ENCODE data around the gene GRIN2C. TPM values are rescaled to one million over a fixed set of nuclear protein-coding genes. Genes with fewer than 3 reads are reported as not detected.

The GRIN2C gene
- total and polyA plus RNA-seq, 2 donors (not counting 1 experiment from before 2014, with no cell fraction given): 0.01 to 0.50 TPM

DNA sequence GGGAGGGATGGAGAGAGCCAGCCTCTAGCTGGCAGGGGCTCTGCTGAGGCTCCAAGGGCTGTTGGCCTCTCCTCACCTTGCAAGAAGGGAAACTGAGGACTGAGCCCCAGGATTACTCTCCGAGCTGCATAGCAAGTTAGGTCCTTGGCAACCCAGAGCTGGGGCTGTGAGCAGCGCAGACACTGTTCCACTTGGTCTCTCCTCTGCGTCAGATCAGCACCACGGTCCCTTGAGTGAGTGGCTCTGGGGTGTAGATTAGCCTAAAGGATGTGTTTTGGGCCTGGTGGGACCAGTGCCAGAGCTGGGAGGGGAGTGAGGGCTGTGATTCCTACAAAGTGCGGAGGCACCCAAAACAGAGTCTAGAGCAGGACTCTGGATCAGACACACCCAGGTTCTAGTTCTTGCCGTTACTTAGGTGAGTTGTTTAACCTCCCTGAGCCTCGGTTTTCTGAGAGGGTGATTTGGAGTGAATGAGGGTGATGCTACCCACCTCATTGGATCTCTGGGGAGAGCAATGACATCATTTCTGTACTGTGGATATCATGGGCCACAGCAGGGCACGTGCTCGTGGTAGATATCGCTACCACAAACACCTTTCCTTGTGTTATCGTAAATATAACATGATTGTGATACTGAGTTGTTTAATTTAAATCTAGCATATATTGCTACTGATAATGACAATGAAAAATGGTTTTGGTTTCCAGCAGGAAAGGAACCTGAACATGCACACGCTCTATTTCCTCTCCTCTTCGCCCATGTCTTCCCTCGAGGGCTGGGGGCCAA is 41.9 kb upstream of the GRIN2C start:
- TF ChIP-seq, protein P1, sequence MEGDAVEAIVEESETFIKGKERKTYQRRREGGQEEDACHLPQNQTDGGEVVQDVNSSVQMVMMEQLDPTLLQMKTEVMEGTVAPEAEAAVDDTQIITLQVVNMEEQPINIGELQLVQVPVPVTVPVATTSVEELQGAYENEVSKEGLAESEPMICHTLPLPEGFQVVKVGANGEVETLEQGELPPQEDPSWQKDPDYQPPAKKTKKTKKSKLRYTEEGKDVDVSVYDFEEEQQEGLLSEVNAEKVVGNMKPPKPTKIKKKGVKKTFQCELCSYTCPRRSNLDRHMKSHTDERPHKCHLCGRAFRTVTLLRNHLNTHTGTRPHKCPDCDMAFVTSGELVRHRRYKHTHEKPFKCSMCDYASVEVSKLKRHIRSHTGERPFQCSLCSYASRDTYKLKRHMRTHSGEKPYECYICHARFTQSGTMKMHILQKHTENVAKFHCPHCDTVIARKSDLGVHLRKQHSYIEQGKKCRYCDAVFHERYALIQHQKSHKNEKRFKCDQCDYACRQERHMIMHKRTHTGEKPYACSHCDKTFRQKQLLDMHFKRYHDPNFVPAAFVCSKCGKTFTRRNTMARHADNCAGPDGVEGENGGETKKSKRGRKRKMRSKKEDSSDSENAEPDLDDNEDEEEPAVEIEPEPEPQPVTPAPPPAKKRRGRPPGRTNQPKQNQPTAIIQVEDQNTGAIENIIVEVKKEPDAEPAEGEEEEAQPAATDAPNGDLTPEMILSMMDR (conservative IDR thresholded peaks at IDR 0.05 in 1 of 2, IDR thresholded peaks at IDR 0.05 in 1 of 2; ENCODE audit: low read depth in 1 of 2, low read length in 2 of 2): no peak
- TF ChIP-seq EZH2 (IDR thresholded peaks at IDR 0.05; ENCODE audit: low read length, missing control alignments): no peak
- Histone ChIP-seq H3K4me2 (ENCODE audit: extremely low read depth, insufficient read depth, low read length) (no peak overlapping the region), H3K9me3 (ENCODE audit: control insufficient read depth, insufficient read depth, low read depth, low read length) (no peaks in the 10 kb centered on the region), H3K4me3 (replicated peaks in 1 of 4; ENCODE audit: control extremely low read depth in 1 of 4, insufficient read depth in 1 of 4, low read depth in 3 of 4, low read length in 4 of 4) (no peak overlapping the region), H3K79me2 (ENCODE audit: control insufficient read depth, insufficient read depth, low read length) (no peaks in the 10 kb centered on the region), H3K27me3 (ENCODE audit: control insufficient read depth, insufficient read depth, low read length) (peaks cover 3% of the 10 kb centered on the region), H3K36me3 (ENCODE audit: control insufficient read depth, insufficient read depth, low read length) (no peaks in the 10 kb centered on the region), H4K20me1 (ENCODE audit: control insufficient read depth, extremely low read depth, insufficient read depth, low read length) (no peaks in the 10 kb centered on the region), H2AFZ (ENCODE audit: low read length) (no peak overlapping the region), H3K4me1 (ENCODE audit: control insufficient read depth, extremely low read depth, insufficient read depth, low read length) (no peaks in the 10 kb centered on the region), H3K9ac (ENCODE audit: insufficient read depth, low read length) (no peak overlapping the region), H3K27ac (ENCODE audit: insufficient read depth, low read length) (no peak overlapping the region)
- no peak for DNase-seq (ENCODE audit: low read depth in 2 of 2)

DNA sequence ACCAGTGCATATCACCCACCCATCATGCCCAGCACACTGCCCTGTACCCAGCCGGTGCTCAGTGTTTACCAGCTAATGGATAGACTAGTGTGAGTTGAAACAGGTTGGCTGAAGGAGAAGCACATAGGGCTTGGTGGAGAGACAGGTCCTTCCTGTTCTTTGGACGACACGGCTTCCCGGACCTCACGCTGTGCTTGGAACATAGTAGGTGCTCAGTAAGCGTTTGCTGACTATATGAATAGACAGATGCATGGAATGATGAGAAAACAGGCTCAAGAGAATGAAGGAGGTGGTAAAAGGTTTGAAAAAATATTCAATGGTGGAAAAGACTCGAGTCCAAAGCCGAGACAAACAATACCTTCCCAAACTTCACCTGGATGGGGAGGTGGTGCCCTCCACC is 40.5 kb upstream of the GRIN2C start:
- no peaks in the 10 kb centered on the region for H3K36me3 ChIP-seq (ENCODE audit: control insufficient read depth, insufficient read depth, low read length)
- no peak overlapping the region for H3K9ac ChIP-seq (ENCODE audit: insufficient read depth, low read length)
- H3K9me3 ChIP-seq (ENCODE audit: control insufficient read depth, insufficient read depth, low read depth, low read length): no peaks in the 10 kb centered on the region
- H3K4me2 ChIP-seq (ENCODE audit: extremely low read depth, insufficient read depth, low read length): no peak overlapping the region
- H3K27me3 ChIP-seq (ENCODE audit: control insufficient read depth, insufficient read depth, low read length): peaks cover 4% of the 10 kb centered on the region
- no peak for DNase-seq (ENCODE audit: low read depth in 2 of 2)
- H2AFZ ChIP-seq (ENCODE audit: low read length): no peak overlapping the region
- H3K4me3 ChIP-seq (replicated peaks in 1 of 4; ENCODE audit: control extremely low read depth in 1 of 4, insufficient read depth in 1 of 4, low read depth in 3 of 4, low read length in 4 of 4): no peak overlapping the region
- no peak overlapping the region for H3K27ac ChIP-seq (ENCODE audit: insufficient read depth, low read length)
- no peaks in the 10 kb centered on the region for H3K4me1 ChIP-seq (ENCODE audit: control insufficient read depth, extremely low read depth, insufficient read depth, low read length)
- TF ChIP-seq EZH2 (IDR thresholded peaks at IDR 0.05; ENCODE audit: low read length, missing control alignments): no peak
- TF ChIP-seq, protein P1 (conservative IDR thresholded peaks at IDR 0.05 in 1 of 2, IDR thresholded peaks at IDR 0.05 in 1 of 2; ENCODE audit: low read depth in 1 of 2, low read length in 2 of 2): no peak
- H3K79me2 ChIP-seq (ENCODE audit: control insufficient read depth, insufficient read depth, low read length): no peaks in the 10 kb centered on the region
- no peaks in the 10 kb centered on the region for H4K20me1 ChIP-seq (ENCODE audit: control insufficient read depth, extremely low read depth, insufficient read depth, low read length)

DNA sequence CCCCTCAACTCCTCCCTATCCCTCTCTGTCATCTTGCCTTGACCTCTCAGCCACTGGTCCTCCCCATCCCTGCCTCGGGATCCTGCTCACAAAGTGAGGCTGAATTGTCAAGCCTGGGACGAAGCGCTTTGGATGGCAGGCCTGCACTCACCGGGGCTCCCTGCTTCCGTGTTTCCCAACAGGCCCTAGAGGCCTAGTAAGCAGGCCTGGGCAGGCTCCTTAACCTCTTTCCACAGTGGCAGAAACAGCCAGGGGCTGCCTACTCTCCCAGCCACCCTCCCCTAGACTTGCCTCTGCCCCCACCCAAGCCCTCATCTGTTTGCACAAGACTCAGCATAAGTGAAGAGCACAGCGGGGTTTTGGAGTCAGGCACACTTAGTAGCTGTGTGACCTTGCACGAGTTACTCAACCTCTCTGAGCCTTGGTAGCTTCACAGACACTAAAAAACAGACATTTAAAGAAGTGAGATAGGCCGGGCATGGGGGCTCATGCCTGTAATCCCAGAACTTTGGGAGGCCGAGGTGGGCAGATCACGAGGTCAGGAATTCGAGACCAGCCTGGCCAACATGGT is 38.8 kb upstream of the GRIN2C start:
- no peaks in the 10 kb centered on the region for H3K9me3 ChIP-seq (ENCODE audit: control insufficient read depth, insufficient read depth, low read depth, low read length)
- no peak overlapping the region for H3K27ac ChIP-seq (ENCODE audit: insufficient read depth, low read length)
- H3K79me2 ChIP-seq (ENCODE audit: control insufficient read depth, insufficient read depth, low read length): no peaks in the 10 kb centered on the region
- no peak overlapping the region for H3K4me2 ChIP-seq (ENCODE audit: extremely low read depth, insufficient read depth, low read length)
- H3K27me3 ChIP-seq (ENCODE audit: control insufficient read depth, insufficient read depth, low read length): peaks cover 13% of the 10 kb centered on the region
- H2AFZ ChIP-seq (ENCODE audit: low read length): no peak overlapping the region
- TF ChIP-seq, protein P1 (conservative IDR thresholded peaks at IDR 0.05 in 1 of 2, IDR thresholded peaks at IDR 0.05 in 1 of 2; ENCODE audit: low read depth in 1 of 2, low read length in 2 of 2): no peak
- TF ChIP-seq EZH2 (IDR thresholded peaks at IDR 0.05; ENCODE audit: low read length, missing control alignments): no peak
- no peak for DNase-seq (ENCODE audit: low read depth in 2 of 2)
- H3K9ac ChIP-seq (ENCODE audit: insufficient read depth, low read length): no peak overlapping the region
- no peaks in the 10 kb centered on the region for H3K36me3 ChIP-seq (ENCODE audit: control insufficient read depth, insufficient read depth, low read length)
- no peak overlapping the region for H3K4me3 ChIP-seq (replicated peaks in 1 of 4; ENCODE audit: control extremely low read depth in 1 of 4, insufficient read depth in 1 of 4, low read depth in 3 of 4, low read length in 4 of 4)
- H3K4me1 ChIP-seq (ENCODE audit: control insufficient read depth, extremely low read depth, insufficient read depth, low read length): no peaks in the 10 kb centered on the region
- no peaks in the 10 kb centered on the region for H4K20me1 ChIP-seq (ENCODE audit: control insufficient read depth, extremely low read depth, insufficient read depth, low read length)
